HepG2 (cell line): ENCODE results near the gene CCL17. TPM values are rescaled to one million over a fixed set of nuclear protein-coding genes. Genes with fewer than 3 reads are reported as not detected.

ENCODE experiments used
- EEA1 ChIP-seq: sonication (generic); formaldehyde crosslinking; IDR thresholded peaks from 2 replicates; pipeline ENCODE4 v1.5.1; 2020; ENCODE audit warnings: mild to moderate bottlenecking, missing genetic modification reagents, borderline replicate concordance
- ETV5 ChIP-seq: IDR thresholded peaks from 2 replicates; pipeline ENCODE4 v1.6.1; 2018; ENCODE audit warnings: missing biosample characterization, missing genetic modification reagents, inconsistent platforms, borderline replicate concordance
- FOXK2 ChIP-seq: fragments of 450-650 bp; IDR thresholded peaks from 2 replicates; pipeline ENCODE4 v1.6.1; 2016
- FOXO1 ChIP-seq: sonication (generic); formaldehyde crosslinking; IDR thresholded peaks from 2 replicates; pipeline ENCODE4 v1.4.0; 2020; ENCODE audit warnings: missing genetic modification reagents
- GLI4 ChIP-seq: sonication (generic); formaldehyde crosslinking; IDR thresholded peaks from 2 replicates; pipeline ENCODE4 v1.5.1; 2020; ENCODE audit warnings: missing genetic modification reagents, mild to moderate bottlenecking, moderate library complexity, borderline replicate concordance
- HDAC1 ChIP-seq: sonication (generic); formaldehyde crosslinking; IDR thresholded peaks from 2 replicates; pipeline ENCODE4 v1.5.1; 2020; ENCODE audit warnings: mild to moderate bottlenecking, missing genetic modification reagents
- HOXA7 ChIP-seq: sonication (generic); formaldehyde crosslinking; IDR thresholded peaks from 2 replicates; pipeline ENCODE4 v1.8.1; 2022; ENCODE audit warnings: mild to moderate bottlenecking, missing genetic modification reagents, moderate library complexity
- KDM5A ChIP-seq: fragments of 200-600 bp; sonication (generic); IDR thresholded peaks from 2 replicates; pipeline ENCODE4 v1.7.0; 2018; ENCODE audit warnings: antibody characterized with exemption, mild to moderate bottlenecking, low read length, borderline replicate concordance
- NFKBIZ ChIP-seq: IDR thresholded peaks from 2 replicates; pipeline ENCODE4 v1.6.1; 2018; ENCODE audit warnings: missing genetic modification reagents, missing compliant biosample characterization
- NPAS2 ChIP-seq: sonication (generic); formaldehyde crosslinking; IDR thresholded peaks from 2 replicates; pipeline ENCODE4 v1.8.0; 2022; ENCODE audit warnings: mild to moderate bottlenecking, missing genetic modification reagents, borderline replicate concordance
- PPARG ChIP-seq: conservative IDR thresholded peaks from 2 replicates; pipeline ENCODE4 v1.6.1; 2016; ENCODE audit warnings: missing biosample characterization, missing genetic modification reagents
- SRY ChIP-seq: sonication (generic); formaldehyde crosslinking; IDR thresholded peaks from 2 replicates; pipeline ENCODE4 v1.8.0; 2022; ENCODE audit warnings: mild to moderate bottlenecking, missing genetic modification reagents
- ZBTB3 ChIP-seq: sonication (generic); formaldehyde crosslinking; IDR thresholded peaks from 2 replicates; pipeline ENCODE4 v1.4.0; 2020; ENCODE audit warnings: low read depth, mild to moderate bottlenecking, moderate library complexity, missing genetic modification reagents, borderline replicate concordance
- ZNF329 ChIP-seq: sonication (generic); formaldehyde crosslinking; IDR thresholded peaks from 2 replicates; pipeline ENCODE4 v1.9.0; 2021; ENCODE audit warnings: low read depth, mild to moderate bottlenecking, missing genetic modification reagents
- ZNF441 ChIP-seq: sonication (generic); formaldehyde crosslinking; IDR thresholded peaks from 2 replicates; pipeline ENCODE4 v1.7.0; 2021; ENCODE audit warnings: missing genetic modification reagents, borderline replicate concordance
- ZNF879 ChIP-seq: sonication (generic); formaldehyde crosslinking; IDR thresholded peaks from 2 replicates; pipeline ENCODE4 v1.8.1; 2023; ENCODE audit warnings: missing genetic modification reagents
- polyA plus RNA-seq, 8 experiments: library from polyadenylated mRNA; depleted of rRNA in 3 of 8; stranded (reverse) in 7 of 8; unstranded in 1 of 8; fragments of >200 nt; fragmentation: Illumina TruSeq in 4 of 8; extraction: Trizol in 4 of 8; gene quantifications; 2 replicates each; pipeline versions ENCODE4 v1.2.1 to v1.2.3, GENCODE V29; 2011 to 2016; ENCODE audit warnings: low read depth in 4 of 8, missing spikeins in 1 of 8, mixed read lengths in 1 of 8; ENCODE audit not compliant: insufficient read depth in 1 of 8
- total RNA-seq, 5 experiments: library from RNA; depleted of rRNA; stranded (reverse); fragments of >200 nt; fragmentation: Illumina TruSeq; extraction: Trizol; gene quantifications; 2 replicates each; pipeline ENCODE4 v1.2.3, GENCODE V29; 2016; ENCODE audit warnings: low read depth in 1 of 5
- TF ChIP-seq, protein P1 (sequence below): IDR thresholded peaks from 2 replicates; pipeline ENCODE4 v1.6.1; 2016; ENCODE audit warnings: mild to moderate bottlenecking
- TF ChIP-seq, protein P2 (sequence below): sonication (generic); formaldehyde crosslinking; IDR thresholded peaks from 2 replicates; pipeline ENCODE4 v1.9.0; 2021; ENCODE audit warnings: missing genetic modification reagents, borderline replicate concordance
- TF ChIP-seq, protein P3 (sequence below): IDR thresholded peaks from 2 replicates; pipeline ENCODE4 v1.6.1; 2016; ENCODE audit warnings: missing compliant biosample characterization, missing genetic modification reagents, borderline replicate concordance
- TF ChIP-seq, protein P4 (sequence below): sonication (generic); formaldehyde crosslinking; IDR thresholded peaks from 2 replicates; pipeline ENCODE4 v1.5.0; 2020; ENCODE audit warnings: mild to moderate bottlenecking, missing genetic modification reagents, borderline replicate concordance

CCL17 gene
- total and polyA plus RNA-seq, 2 of the 13 experiments (the other 11 are each of a cell fraction or from before 2014, with no cell fraction given) = not detected

DNA sequence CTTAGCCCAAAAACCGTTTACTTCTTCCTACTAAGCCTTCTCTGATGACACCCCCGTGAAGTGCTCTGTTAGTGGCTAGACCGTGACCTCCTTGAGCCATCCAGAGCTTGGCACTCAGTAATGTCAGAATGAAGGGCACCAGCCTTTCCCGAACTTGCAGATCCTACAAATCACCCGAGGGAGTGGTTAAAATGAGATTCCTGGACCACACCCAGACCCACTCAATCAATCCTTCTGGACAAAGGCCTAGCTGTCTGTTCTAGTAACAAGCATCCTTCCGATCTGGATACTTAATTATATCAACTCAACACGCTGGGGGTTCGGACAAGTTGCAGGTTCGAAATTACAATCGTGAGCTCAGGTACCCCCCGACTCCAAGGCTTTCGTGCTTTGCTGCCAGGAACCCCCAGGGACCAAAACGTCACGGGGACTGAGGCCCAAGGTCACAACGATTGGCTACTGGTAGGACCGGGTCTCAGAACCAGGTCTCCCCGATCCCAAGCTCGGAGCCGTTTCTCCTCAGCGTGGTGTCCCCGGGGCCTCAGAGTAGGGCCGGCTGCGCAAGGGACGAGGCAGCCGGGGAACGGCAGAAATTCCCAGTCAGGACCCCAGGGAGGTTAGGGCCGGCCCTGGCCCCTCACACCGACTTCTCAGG lies 42.1 kb downstream of the CCL17 start (continued):
- 0 out of 2 replicates have a peak, but pooled peaks have one; percentile 36 for TF ChIP-seq ZNF329
- no peak; the same call in 1 of the 2 replicates for TF ChIP-seq SRY (CRISPR knock-in tag)
- TF ChIP-seq GLI4 (CRISPR knock-in tag) = no peak
- TF ChIP-seq, protein P1, sequence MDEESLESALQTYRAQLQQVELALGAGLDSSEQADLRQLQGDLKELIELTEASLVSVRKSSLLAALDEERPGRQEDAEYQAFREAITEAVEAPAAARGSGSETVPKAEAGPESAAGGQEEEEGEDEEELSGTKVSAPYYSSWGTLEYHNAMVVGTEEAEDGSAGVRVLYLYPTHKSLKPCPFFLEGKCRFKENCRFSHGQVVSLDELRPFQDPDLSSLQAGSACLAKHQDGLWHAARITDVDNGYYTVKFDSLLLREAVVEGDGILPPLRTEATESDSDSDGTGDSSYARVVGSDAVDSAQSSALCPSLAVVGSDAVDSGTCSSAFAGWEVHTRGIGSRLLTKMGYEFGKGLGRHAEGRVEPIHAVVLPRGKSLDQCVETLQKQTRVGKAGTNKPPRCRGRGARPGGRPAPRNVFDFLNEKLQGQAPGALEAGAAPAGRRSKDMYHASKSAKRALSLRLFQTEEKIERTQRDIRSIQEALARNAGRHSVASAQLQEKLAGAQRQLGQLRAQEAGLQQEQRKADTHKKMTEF (CRISPR knock-in tag) = no peak
- no peak for TF ChIP-seq PPARG (CRISPR knock-in tag)
- 0 out of 2 replicates have a peak, but pooled peaks have one; percentile 1 for TF ChIP-seq EEA1
- no peak for TF ChIP-seq FOXO1 (CRISPR knock-in tag)
- TF ChIP-seq ETV5 = no peak
- peak; percentile 68; the same call in 1 of the 2 replicates for TF ChIP-seq KDM5A
- TF ChIP-seq NPAS2 (CRISPR knock-in tag) = no peak
- TF ChIP-seq HOXA7 = no peak
- TF ChIP-seq, protein P2, sequence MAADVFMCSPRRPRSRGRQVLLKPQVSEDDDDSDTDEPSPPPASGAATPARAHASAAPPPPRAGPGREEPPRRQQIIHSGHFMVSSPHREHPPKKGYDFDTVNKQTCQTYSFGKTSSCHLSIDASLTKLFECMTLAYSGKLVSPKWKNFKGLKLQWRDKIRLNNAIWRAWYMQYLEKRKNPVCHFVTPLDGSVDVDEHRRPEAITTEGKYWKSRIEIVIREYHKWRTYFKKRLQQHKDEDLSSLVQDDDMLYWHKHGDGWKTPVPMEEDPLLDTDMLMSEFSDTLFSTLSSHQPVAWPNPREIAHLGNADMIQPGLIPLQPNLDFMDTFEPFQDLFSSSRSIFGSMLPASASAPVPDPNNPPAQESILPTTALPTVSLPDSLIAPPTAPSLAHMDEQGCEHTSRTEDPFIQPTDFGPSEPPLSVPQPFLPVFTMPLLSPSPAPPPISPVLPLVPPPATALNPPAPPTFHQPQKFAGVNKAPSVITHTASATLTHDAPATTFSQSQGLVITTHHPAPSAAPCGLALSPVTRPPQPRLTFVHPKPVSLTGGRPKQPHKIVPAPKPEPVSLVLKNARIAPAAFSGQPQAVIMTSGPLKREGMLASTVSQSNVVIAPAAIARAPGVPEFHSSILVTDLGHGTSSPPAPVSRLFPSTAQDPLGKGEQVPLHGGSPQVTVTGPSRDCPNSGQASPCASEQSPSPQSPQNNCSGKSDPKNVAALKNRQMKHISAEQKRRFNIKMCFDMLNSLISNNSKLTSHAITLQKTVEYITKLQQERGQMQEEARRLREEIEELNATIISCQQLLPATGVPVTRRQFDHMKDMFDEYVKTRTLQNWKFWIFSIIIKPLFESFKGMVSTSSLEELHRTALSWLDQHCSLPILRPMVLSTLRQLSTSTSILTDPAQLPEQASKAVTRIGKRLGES = no peak
- TF ChIP-seq ZNF441 = 0 out of 2 replicates have a peak, but pooled peaks have one; percentile 29
- TF ChIP-seq HDAC1 = no peak
- TF ChIP-seq, protein P3, sequence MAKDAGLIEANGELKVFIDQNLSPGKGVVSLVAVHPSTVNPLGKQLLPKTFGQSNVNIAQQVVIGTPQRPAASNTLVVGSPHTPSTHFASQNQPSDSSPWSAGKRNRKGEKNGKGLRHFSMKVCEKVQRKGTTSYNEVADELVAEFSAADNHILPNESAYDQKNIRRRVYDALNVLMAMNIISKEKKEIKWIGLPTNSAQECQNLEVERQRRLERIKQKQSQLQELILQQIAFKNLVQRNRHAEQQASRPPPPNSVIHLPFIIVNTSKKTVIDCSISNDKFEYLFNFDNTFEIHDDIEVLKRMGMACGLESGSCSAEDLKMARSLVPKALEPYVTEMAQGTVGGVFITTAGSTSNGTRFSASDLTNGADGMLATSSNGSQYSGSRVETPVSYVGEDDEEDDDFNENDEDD = no peak
- no peak; the same call in 1 of the 2 replicates for TF ChIP-seq ZBTB3 (CRISPR knock-in tag)
- no peak for TF ChIP-seq FOXK2
- TF ChIP-seq NFKBIZ (CRISPR knock-in tag) = 0 out of 2 replicates have a peak, but pooled peaks have one; percentile 3
- peak; percentile 68; the same call in 1 of the 2 replicates for TF ChIP-seq ZNF879
- TF ChIP-seq, protein P4, sequence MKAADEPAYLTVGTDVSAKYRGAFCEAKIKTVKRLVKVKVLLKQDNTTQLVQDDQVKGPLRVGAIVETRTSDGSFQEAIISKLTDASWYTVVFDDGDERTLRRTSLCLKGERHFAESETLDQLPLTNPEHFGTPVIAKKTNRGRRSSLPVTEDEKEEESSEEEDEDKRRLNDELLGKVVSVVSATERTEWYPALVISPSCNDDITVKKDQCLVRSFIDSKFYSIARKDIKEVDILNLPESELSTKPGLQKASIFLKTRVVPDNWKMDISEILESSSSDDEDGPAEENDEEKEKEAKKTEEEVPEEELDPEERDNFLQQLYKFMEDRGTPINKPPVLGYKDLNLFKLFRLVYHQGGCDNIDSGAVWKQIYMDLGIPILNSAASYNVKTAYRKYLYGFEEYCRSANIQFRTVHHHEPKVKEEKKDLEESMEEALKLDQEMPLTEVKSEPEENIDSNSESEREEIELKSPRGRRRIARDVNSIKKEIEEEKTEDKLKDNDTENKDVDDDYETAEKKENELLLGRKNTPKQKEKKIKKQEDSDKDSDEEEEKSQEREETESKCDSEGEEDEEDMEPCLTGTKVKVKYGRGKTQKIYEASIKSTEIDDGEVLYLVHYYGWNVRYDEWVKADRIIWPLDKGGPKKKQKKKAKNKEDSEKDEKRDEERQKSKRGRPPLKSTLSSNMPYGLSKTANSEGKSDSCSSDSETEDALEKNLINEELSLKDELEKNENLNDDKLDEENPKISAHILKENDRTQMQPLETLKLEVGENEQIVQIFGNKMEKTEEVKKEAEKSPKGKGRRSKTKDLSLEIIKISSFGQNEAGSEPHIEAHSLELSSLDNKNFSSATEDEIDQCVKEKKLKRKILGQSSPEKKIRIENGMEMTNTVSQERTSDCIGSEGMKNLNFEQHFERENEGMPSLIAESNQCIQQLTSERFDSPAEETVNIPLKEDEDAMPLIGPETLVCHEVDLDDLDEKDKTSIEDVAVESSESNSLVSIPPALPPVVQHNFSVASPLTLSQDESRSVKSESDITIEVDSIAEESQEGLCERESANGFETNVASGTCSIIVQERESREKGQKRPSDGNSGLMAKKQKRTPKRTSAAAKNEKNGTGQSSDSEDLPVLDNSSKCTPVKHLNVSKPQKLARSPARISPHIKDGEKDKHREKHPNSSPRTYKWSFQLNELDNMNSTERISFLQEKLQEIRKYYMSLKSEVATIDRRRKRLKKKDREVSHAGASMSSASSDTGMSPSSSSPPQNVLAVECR = no peak
